Fibroblast of skin of abdomen (primary cell): Measurements from ENCODE around the gene MRPL3. TPM values are rescaled to one million over a fixed set of nuclear protein-coding genes. Genes with fewer than 3 reads are reported as not detected.
A peak's percentile ranks its signal among the peaks of the same experiment; 100 is the strongest.

Experiments
- DNase-seq: peaks from one replicate; pipeline ENCODE4 v3.0.0-alpha.2; 2013
- polyA plus RNA-seq, 2 experiments: library from polyadenylated mRNA; unstranded; fragments of 120-200 nt; gene quantifications; one replicate each; pipeline ENCODE4 v1.2.1, GENCODE V29; 2013; ENCODE audit not compliant: insufficient read length in 2 of 2

The MRPL3 gene
- polyA plus RNA-seq (2013, experiment 1 of 2; ENCODE audit: insufficient read length) = 107 TPM
- 108 TPM for polyA plus RNA-seq (2013, experiment 2 of 2; ENCODE audit: insufficient read length)

GRCh38 chr3:131502530-131503319 lies at the start of gene MRPL3:
Gene MRPL3 (minus strand): TSS chr3:131502971. CDS start chr3:131502821, 150 bp downstream.
- DNase-seq = peak; percentile 89

GRCh38 chr3:131551761-131552160 lies 49.0 kb upstream of the MRPL3 start:
- no peak for DNase-seq

- no peak for DNase-seq
Measured at GRCh38 chr3:131550562-131551465, 48.0 kb upstream of the MRPL3 start.

GRCh38 chr3:131549340-131549739 lies 46.6 kb upstream of the MRPL3 start:
- no peak for DNase-seq

- DNase-seq = no peak
Measured at GRCh38 chr3:131547585-131547984, 44.8 kb upstream of the MRPL3 start.

- no peak for DNase-seq
Measured at GRCh38 chr3:131546441-131546840, 43.7 kb upstream of the MRPL3 start.

GRCh38 chr3:131544557-131544956 lies 41.8 kb upstream of the MRPL3 start:
- DNase-seq = no peak

- DNase-seq = peak; percentile 89
Measured at GRCh38 chr3:131543714-131544113, 40.9 kb upstream of the MRPL3 start.

- DNase-seq = no peak
Measured at GRCh38 chr3:131541288-131541687, 38.5 kb upstream of the MRPL3 start.

- DNase-seq = no peak
Measured at GRCh38 chr3:131540821-131541220, 38.0 kb upstream of the MRPL3 start.

- DNase-seq = peak; percentile 39
Measured at GRCh38 chr3:131540143-131540542, 37.4 kb upstream of the MRPL3 start.

- DNase-seq = no peak
Measured at GRCh38 chr3:131538968-131539367, 36.2 kb upstream of the MRPL3 start.

GRCh38 chr3:131537531-131537930 lies 34.8 kb upstream of the MRPL3 start:
- DNase-seq = no peak

GRCh38 chr3:131535596-131535995 lies 32.8 kb upstream of the MRPL3 start:
- DNase-seq = peak; percentile 69

GRCh38 chr3:131535131-131535530 lies 32.4 kb upstream of the MRPL3 start:
- DNase-seq = peak; percentile 32

GRCh38 chr3:131532645-131533044 lies 29.9 kb upstream of the MRPL3 start:
- DNase-seq = no peak

GRCh38 chr3:131530843-131531242 lies 28.1 kb upstream of the MRPL3 start:
- DNase-seq = no peak

- DNase-seq = no peak
Measured at GRCh38 chr3:131530388-131530787, 27.6 kb upstream of the MRPL3 start.

- DNase-seq = peak; percentile 74
Measured at GRCh38 chr3:131526801-131527347, 24.1 kb upstream of the MRPL3 start.

GRCh38 chr3:131518680-131519079 lies 15.9 kb upstream of the MRPL3 start:
- DNase-seq = no peak

- DNase-seq = no peak
Measured at GRCh38 chr3:131505421-131505820, 2.6 kb upstream of the MRPL3 start.

GRCh38 chr3:131503320-131503635 lies 507 bp upstream of the MRPL3 start:
- DNase-seq = peak; percentile 18

- DNase-seq = no peak
Measured at GRCh38 chr3:131501949-131502348, 822 bp downstream of the MRPL3 start.
